ENCODE results near the gene SH3BP4. TPM values are rescaled to one million over a fixed set of nuclear protein-coding genes. Genes with fewer than 3 reads are reported as not detected.

SH3BP4 gene
- total and polyA plus RNA-seq, 10 of the 15 experiments (the other 5 are each of a cell fraction or from before 2014, with no cell fraction given) = 0.03 to 0.36 TPM; not detected in 8

- Histone ChIP-seq H3K9me3 (replicated peaks; ENCODE audit: control insufficient read depth, insufficient read depth, low read length) (no peaks in the 10 kb centered on the region), H4K20me1 (ENCODE audit: control insufficient read depth, insufficient read depth) (no peaks in the 10 kb centered on the region), H3K36me3 (ENCODE audit: control insufficient read depth in 2 of 2, insufficient read depth in 2 of 2, low read length in 1 of 2) (no peaks in the 10 kb centered on the region), H3K4me1 (ENCODE audit: control insufficient read depth, insufficient read depth, low read length) (no peaks in the 10 kb centered on the region), H3K4me3 (no peak overlapping the region), H3K27ac (ENCODE audit: control insufficient read depth, insufficient read depth) (no peak overlapping the region), H3K79me2 (ENCODE audit: control insufficient read depth, insufficient read depth, low read length) (no peaks in the 10 kb centered on the region), H2AFZ (ENCODE audit: control insufficient read depth, low read depth, low read length) (no peak overlapping the region), H3K9ac (ENCODE audit: control insufficient read depth, insufficient read depth, low read length) (no peak overlapping the region), H3K4me2 (ENCODE audit: control insufficient read depth, insufficient read depth) (no peak overlapping the region), H3K27me3 (replicated peaks in 1 of 2; ENCODE audit: control insufficient read depth in 2 of 2, insufficient read depth in 2 of 2, low read length in 1 of 2) (no peaks in the 10 kb centered on the region)
- TF ChIP-seq NRF1 (conservative IDR thresholded peaks at IDR 0.05; ENCODE audit: low read depth, low read length) (no peak), BCL3 (IDR thresholded peaks at IDR 0.05; ENCODE audit: borderline replicate concordance, insufficient read depth, low read depth, low read length, poor library complexity, severe bottlenecking) (no peak), RELB (IDR thresholded peaks at IDR 0.05; ENCODE audit: low read depth) (no peak)
- RAD21 ChIA-PET (ENCODE audit: unreplicated experiment) = no interaction called here
- no peak for ATAC-seq
- intact Hi-C loops (cut with micrococcal nuclease; ENCODE audit: unreplicated experiment) (no loop called here), in situ Hi-C loops (cut with MboI) (no loop called here)
- SMC1A ChIA-PET (ENCODE audit: uncharacterized antibody, unreplicated experiment) = no interaction called here
- WGBS (ENCODE audit: insufficient coverage, insufficient replicate concordance, low lambda C conversion rate, missing lambda C conversion rate) = 15% methylated on average over 25 of the region's 25 CpGs
- BruUV-seq (replicated peaks) = no TSS peak
- POLR2A ChIA-PET = no interaction called here
- no peak for DNase-seq (ENCODE audit: low read depth, low spot score)
- CTCF ChIA-PET = no interaction called here
- no peak for FAIRE-seq
Observed at GRCh38 chr2:235007664-235008457, 56.0 kb downstream of the SH3BP4 start.

Measured in GM12878 (cell line).